Naive thymus-derived CD4-positive, alpha-beta T cell (primary cell): ENCODE data around the gene SCP2. TPM values are rescaled to one million over a fixed set of nuclear protein-coding genes. Genes with fewer than 3 reads are reported as not detected.

Experiments
- ATAC-seq: fragments of 150-1000 bp; cut with Tn5 transposase; 2 replicates; pipeline ENCODE4 v1.10.0; 2021; ENCODE audit warnings: mild to moderate bottlenecking, moderate library complexity
- CTCF ChIA-PET: fragments of 350-600 bp; sonication (Branson Sonifier 250); formaldehyde crosslinking; loops from one replicate; lab custom pipeline; 2021; ENCODE audit warnings: antibody characterized with exemption; lab: Charles Lee
- POLR2A ChIA-PET: fragments of 350-600 bp; sonication (Branson Sonifier 250); formaldehyde crosslinking; loops from one replicate; lab custom pipeline; 2021; ENCODE audit warnings: antibody characterized with exemption, inconsistent platforms; lab: Charles Lee
- DNase-seq, 9 donors: peaks; one replicate each; pipeline versions ENCODE4 v3.0.0 to v3.0.0-alpha.2; 2020 to 2022; ENCODE audit warnings: mixed read lengths in 1 of 9
- H3K27ac ChIP-seq: one replicate; pipeline ENCODE4 v1.7.0; 2013; ENCODE audit warnings: mild to moderate bottlenecking, low read depth, low read length, moderate library complexity
- H3K27me3 ChIP-seq, 2 donors: one replicate each; pipeline ENCODE4 v1.7.0; 2013; ENCODE audit warnings: low read length in 2 of 2, mild to moderate bottlenecking in 2 of 2, moderate library complexity in 2 of 2; ENCODE audit not compliant: control insufficient read depth in 2 of 2, insufficient read depth in 2 of 2
- H3K36me3 ChIP-seq, 3 experiments: 1 replicate in 2 of 3; 2 replicates in 1 of 3; pipeline ENCODE4 v1.7.0; 2013; ENCODE audit warnings: low read length in 3 of 3, mild to moderate bottlenecking in 3 of 3, moderate library complexity in 1 of 3; ENCODE audit not compliant: insufficient read depth in 3 of 3, control insufficient read depth in 2 of 3
- H3K4me1 ChIP-seq, 2 donors: one replicate each; pipeline ENCODE4 v1.7.0; 2013; ENCODE audit warnings: low read length in 2 of 2, mild to moderate bottlenecking in 2 of 2, moderate library complexity in 1 of 2; ENCODE audit not compliant: control insufficient read depth in 2 of 2, insufficient read depth in 2 of 2
- H3K4me3 ChIP-seq: 2 replicates; pipeline ENCODE4 v1.7.0; 2013; ENCODE audit warnings: mild to moderate bottlenecking, low read length
- H3K9me3 ChIP-seq, 3 experiments: 1 replicate in 2 of 3; 2 replicates in 1 of 3; pipeline ENCODE4 v1.7.0; 2013; ENCODE audit warnings: low read length in 3 of 3; ENCODE audit not compliant: control insufficient read depth in 2 of 3
- H3K27ac Mint-ChIP-seq, 9 donors: one replicate each; pipeline ENCODE4 v1.8.0; 2020 to 2022; ENCODE audit warnings: mixed read lengths in 9 of 9, mild to moderate bottlenecking in 8 of 9, moderate library complexity in 5 of 9, inconsistent platforms in 2 of 9
- H3K27me3 Mint-ChIP-seq, 5 donors: one replicate each; pipeline ENCODE4 v1.8.0; 2021 to 2022; ENCODE audit warnings: mixed read lengths in 5 of 5, mild to moderate bottlenecking in 1 of 5
- H3K36me3 Mint-ChIP-seq, 5 donors: one replicate each; pipeline ENCODE4 v1.8.0; 2020 to 2022; ENCODE audit warnings: mixed read lengths in 5 of 5, mild to moderate bottlenecking in 3 of 5, inconsistent platforms in 1 of 5
- H3K4me1 Mint-ChIP-seq, 7 donors: one replicate each; pipeline ENCODE4 v1.8.0; 2020 to 2022; ENCODE audit warnings: mixed read lengths in 7 of 7, mild to moderate bottlenecking in 3 of 7, inconsistent platforms in 1 of 7
- H3K4me3 Mint-ChIP-seq, 10 donors: one replicate each; pipeline ENCODE4 v1.8.0; 2020 to 2022; ENCODE audit warnings: mild to moderate bottlenecking in 10 of 10, mixed read lengths in 10 of 10, moderate library complexity in 6 of 10, inconsistent platforms in 2 of 10
- H3K9me3 Mint-ChIP-seq, 11 donors: one replicate each; pipeline ENCODE4 v1.8.0; 2020 to 2022; ENCODE audit warnings: mixed read lengths in 11 of 11, mild to moderate bottlenecking in 4 of 11, inconsistent platforms in 1 of 11, moderate library complexity in 1 of 11
- intact Hi-C, 2 donors: fragments of 100-400 bp; cut with micrococcal nuclease; formaldehyde crosslinking; loops; one replicate each; pipeline ENCODE4 v1.15.1; 2023
- polyA plus RNA-seq, 2 donors: library from polyadenylated mRNA; unstranded; fragments of 300-500 nt; fragmentation: Illumina TruSeq; gene quantifications; one replicate each; pipeline ENCODE4 v1.2.3, GENCODE V29; 2021
- total RNA-seq, 6 experiments: library from RNA in 5 of 6; stranded (reverse) in 5 of 6; gene quantifications; 1 replicate in 5 of 6; 2 replicates in 1 of 6; pipeline ENCODE4 v1.2.3 and lab custom pipeline; 2021 to 2026

The SCP2 gene, protein sequence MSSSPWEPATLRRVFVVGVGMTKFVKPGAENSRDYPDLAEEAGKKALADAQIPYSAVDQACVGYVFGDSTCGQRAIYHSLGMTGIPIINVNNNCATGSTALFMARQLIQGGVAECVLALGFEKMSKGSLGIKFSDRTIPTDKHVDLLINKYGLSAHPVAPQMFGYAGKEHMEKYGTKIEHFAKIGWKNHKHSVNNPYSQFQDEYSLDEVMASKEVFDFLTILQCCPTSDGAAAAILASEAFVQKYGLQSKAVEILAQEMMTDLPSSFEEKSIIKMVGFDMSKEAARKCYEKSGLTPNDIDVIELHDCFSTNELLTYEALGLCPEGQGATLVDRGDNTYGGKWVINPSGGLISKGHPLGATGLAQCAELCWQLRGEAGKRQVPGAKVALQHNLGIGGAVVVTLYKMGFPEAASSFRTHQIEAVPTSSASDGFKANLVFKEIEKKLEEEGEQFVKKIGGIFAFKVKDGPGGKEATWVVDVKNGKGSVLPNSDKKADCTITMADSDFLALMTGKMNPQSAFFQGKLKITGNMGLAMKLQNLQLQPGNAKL
- total RNA-seq (10 to 100 TPM; 39.4 to 88.7 (median 48.3) TPM), polyA plus RNA-seq (100 to 1,000 TPM; 105 to 163 TPM), total RNA-seq (lab: John Stamatoyannopoulos, UW) (34.5 reads per million, percentile 63 among the genes with 10 or more reads in this experiment)

DNA sequence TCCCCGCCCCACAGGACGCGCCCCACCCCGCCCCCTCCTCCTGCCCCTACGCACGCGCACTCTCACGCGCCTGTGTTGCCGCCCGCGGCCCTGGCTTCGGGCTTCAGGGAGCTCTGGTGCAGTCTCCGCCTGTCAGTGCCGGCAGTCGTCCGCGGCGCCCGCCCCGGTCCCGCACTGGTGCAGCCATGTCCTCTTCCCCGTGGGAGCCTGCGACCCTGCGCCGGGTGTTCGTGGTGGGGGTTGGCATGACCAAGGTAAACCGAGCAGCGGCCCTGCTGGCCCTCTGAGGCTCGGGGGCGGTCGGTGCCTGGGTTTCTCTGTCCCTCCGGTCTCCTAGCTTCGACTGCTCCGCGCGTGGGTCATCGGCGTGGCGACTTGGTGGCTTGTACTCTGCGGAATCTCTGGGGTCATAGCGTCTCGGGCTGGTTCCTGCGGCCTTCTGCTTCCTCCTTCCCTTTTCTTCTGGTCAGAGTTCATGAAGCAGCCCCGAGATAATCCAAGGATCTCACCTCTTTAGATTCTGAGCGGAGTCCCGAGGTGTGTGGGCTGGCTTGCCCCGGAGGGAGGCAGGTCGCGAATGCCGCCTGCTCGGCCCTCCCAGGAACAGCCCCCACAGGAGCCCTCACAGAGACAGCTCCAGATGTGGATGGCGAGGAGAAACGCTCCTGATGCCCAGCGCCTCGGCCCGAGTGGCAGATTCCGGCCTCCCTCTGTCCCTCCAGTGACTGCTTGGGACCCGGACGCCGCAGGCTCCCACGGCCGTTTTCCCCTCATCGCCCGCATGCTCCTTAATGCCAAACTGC lies at the start of gene SCP2:
Gene SCP2, plus strand, starts transcription at position 65 of the 803 bp plus-strand sequence. Its CDS starts 121 bp downstream, at position 186.
- Mint-ChIP-seq H3K9me3 (no peaks in the 10 kb centered on the region), H3K27me3 (peaks cover 0 to 6% (median 0%) of the 10 kb centered on the region in 5 donors), H3K4me1 (peaks cover 16 to 41% (median 27%) of the 10 kb centered on the region in 7 donors), H3K27ac (peak within 1 kb of the TSS; percentile 33 to 93 (median 75)), H3K4me3 (peak within 1 kb of the TSS; percentile 82 to 96 (median 88)), H3K36me3 (peaks cover 0 to 12% (median 0%) of the 10 kb centered on the region in 5 donors)
- intact Hi-C loops = loop anchor here (1.0 to 10.0 kb wide), 8 partner anchors 85 to 873 kb away; partner anchors contain the start of genes CC2D1B (in 2 of the 2), BTF3L4 (in 1 of the 2), ORC1 (in 1 of the 2) and PRPF38A (in 1 of the 2)
- peaks cover 4 to 7% of the 10 kb centered on the region in 2 donors for H3K4me1 ChIP-seq
- no peaks in the 10 kb centered on the region for H3K27me3 ChIP-seq
- ATAC-seq = peak; percentile 96
- DNase-seq = peak; percentile 64 to 83 (median 75)
- ChIA-PET CTCF (no interaction called here), POLR2A (no interaction called here)
- peak within 1 kb of the TSS; percentile 77 for H3K27ac ChIP-seq
- peak within 1 kb of the TSS; percentile 87 for H3K4me3 ChIP-seq
- H3K36me3 ChIP-seq = peaks cover 0 to 5% (median 0%) of the 10 kb centered on the region in 3 experiments
- H3K9me3 ChIP-seq = no peaks in the 10 kb centered on the region

DNA sequence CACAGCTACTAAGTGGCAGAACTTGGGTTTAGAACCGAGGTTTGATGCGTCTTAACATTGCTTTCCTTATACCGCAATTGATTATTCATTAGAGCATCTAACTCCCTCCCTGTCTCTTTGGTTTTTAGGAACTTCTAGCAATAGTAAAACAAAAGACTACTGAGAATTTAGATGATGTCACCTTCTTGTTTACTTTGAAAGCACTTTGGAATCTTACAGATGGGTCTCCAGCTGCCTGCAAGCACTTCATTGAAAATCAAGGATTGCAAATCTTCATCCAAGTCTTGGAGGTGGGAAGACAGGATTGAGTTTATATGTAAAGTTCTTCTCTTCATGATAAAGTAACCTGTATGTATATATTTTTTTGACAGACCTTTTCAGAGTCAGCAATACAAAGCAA lies 49.5 kb upstream of the SCP2 start:
- H3K27me3 ChIP-seq = no peaks in the 10 kb centered on the region
- H3K27ac Mint-ChIP-seq = no peak overlapping the region
- DNase-seq = no peak
- intact Hi-C loops = no loop called here
- peaks cover 0 to 3% (median 0%) of the 10 kb centered on the region in 5 donors for H3K27me3 Mint-ChIP-seq
- no peak for ATAC-seq
- ChIA-PET CTCF (no interaction called here), POLR2A (no interaction called here)
- no peak overlapping the region for H3K27ac ChIP-seq
- peaks cover 0 to 5% (median 0%) of the 10 kb centered on the region in 11 donors for H3K9me3 Mint-ChIP-seq
- H3K9me3 ChIP-seq = no peaks in the 10 kb centered on the region
- H3K36me3 ChIP-seq = no peaks in the 10 kb centered on the region
- H3K4me3 Mint-ChIP-seq = no peak overlapping the region
- no peaks in the 10 kb centered on the region for H3K4me1 Mint-ChIP-seq
- H3K4me1 ChIP-seq = no peaks in the 10 kb centered on the region
- no peak overlapping the region for H3K4me3 ChIP-seq
- H3K36me3 Mint-ChIP-seq = no peaks in the 10 kb centered on the region

DNA sequence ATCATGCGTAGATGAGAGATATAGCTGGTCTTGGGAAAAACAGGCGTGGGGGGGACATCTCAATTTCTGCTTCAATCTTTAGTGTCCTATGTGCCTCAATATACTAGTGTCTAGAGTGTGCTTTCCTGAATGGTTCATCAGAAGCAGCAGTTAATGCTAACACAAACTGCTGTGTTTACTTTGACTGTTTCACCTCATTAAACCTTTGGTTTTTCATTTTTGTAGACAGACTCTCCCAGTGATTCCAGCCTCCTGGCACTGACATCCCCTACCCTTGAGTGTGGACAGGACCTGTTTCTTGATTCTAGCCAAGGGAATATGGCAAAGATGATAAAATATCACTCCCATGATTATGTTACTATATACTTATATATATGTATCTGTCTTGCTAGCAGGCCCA lies 46.9 kb upstream of the SCP2 start:
- H3K4me1 ChIP-seq = no peaks in the 10 kb centered on the region
- H3K36me3 Mint-ChIP-seq = peaks cover 0 to 3% (median 0%) of the 10 kb centered on the region in 5 donors
- H3K4me3 Mint-ChIP-seq = no peak overlapping the region
- H3K36me3 ChIP-seq = no peaks in the 10 kb centered on the region
- no peak for ATAC-seq
- ChIA-PET CTCF (no interaction called here), POLR2A (no interaction called here)
- no peaks in the 10 kb centered on the region for H3K9me3 ChIP-seq
- DNase-seq = no peak
- H3K27ac ChIP-seq = no peak overlapping the region
- H3K9me3 Mint-ChIP-seq = peaks cover 0 to 9% (median 2%) of the 10 kb centered on the region in 11 donors
- intact Hi-C loops = no loop called here
- H3K4me3 ChIP-seq = no peak overlapping the region
- no peaks in the 10 kb centered on the region for H3K27me3 ChIP-seq
- H3K27me3 Mint-ChIP-seq = no peaks in the 10 kb centered on the region
- H3K4me1 Mint-ChIP-seq = no peaks in the 10 kb centered on the region
- H3K27ac Mint-ChIP-seq = no peak overlapping the region

DNA sequence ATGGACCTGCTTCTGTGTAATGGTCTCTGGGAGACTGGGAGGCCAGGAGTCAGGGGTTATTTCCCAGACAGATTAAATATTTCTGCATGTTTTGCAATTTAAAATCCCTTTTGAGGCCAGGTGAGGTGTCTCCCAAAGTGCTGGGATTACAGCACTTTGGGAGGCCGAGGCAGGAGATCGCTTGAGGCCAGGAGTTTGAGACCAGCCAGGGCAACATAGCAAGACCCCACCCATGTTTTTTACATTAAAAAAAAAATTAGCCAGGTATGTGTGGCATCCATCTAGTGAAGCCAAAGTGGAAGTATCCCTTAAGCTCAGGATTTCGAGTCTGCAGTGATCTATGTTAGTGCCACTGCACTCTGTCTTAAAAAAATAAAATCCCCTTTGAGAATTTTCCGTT lies 39.6 kb upstream of the SCP2 start:
- H3K4me1 Mint-ChIP-seq = no peaks in the 10 kb centered on the region
- no peak overlapping the region for H3K4me3 Mint-ChIP-seq
- H3K27me3 ChIP-seq = no peaks in the 10 kb centered on the region
- no peaks in the 10 kb centered on the region for H3K9me3 ChIP-seq
- no peak overlapping the region for H3K27ac ChIP-seq
- H3K27me3 Mint-ChIP-seq = peaks cover 0 to 3% (median 0%) of the 10 kb centered on the region in 5 donors
- DNase-seq (no peak), ATAC-seq (no peak)
- H3K9me3 Mint-ChIP-seq = peaks cover 0 to 6% (median 2%) of the 10 kb centered on the region in 11 donors
- POLR2A ChIA-PET = no interaction called here
- no peak overlapping the region for H3K4me3 ChIP-seq
- intact Hi-C loops = no loop called here
- no peak overlapping the region for H3K27ac Mint-ChIP-seq
- no peaks in the 10 kb centered on the region for H3K4me1 ChIP-seq
- CTCF ChIA-PET = interaction anchor here (0.6 kb wide), 1 partner anchor 883 kb away, joined by 3 read pairs; no protein-coding TSS in a partner anchor
- peaks cover 0 to 3% (median 0%) of the 10 kb centered on the region in 5 donors for H3K36me3 Mint-ChIP-seq
- no peaks in the 10 kb centered on the region for H3K36me3 ChIP-seq

DNA sequence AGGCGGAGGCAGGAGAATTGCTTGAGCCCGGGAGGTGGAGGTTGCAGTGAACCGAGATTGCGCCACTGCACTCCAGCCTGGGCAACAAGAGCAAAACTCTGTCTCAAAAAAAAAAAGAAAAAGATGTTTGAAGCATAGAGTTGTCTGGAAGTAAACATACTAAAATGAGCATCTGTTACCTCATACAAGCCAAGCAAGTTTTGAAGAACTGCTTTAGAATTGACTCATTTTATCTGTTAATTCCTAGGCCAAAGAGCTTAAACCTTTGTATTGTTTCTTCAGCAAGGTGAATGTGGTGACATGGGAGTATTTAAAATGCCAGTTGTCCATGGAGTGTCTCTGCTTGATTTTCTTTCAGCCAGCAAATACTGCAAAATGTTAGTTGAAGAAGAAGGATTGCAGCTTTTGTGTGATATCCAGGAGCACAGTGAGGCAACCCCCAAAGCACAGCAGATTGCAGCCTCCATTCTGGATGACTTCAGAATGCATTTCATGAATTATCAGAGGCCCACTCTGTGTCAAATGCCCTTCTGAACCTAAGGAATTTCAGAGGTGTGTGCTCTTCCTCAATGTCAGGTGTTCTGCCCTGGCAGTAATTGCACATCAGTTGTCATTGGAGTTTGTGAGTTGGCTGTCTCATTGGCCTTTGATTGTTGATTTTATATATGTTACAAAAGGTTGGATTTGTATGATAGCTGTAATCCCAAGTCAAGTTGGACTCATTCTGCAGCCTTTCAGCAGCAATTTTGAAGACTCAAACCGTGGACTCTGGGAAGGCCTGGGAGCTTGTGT lies 34.5 kb upstream of the SCP2 start:
- intact Hi-C loops = no loop called here
- ChIA-PET CTCF (no interaction called here), POLR2A (no interaction called here)
- Mint-ChIP-seq H3K9me3 (no peaks in the 10 kb centered on the region), H3K36me3 (peaks cover 0 to 30% (median 3%) of the 10 kb centered on the region in 5 donors), H3K4me1 (no peaks in the 10 kb centered on the region), H3K27ac (no peak overlapping the region), H3K27me3 (no peaks in the 10 kb centered on the region), H3K4me3 (no peak overlapping the region)
- Histone ChIP-seq H3K27ac (no peak overlapping the region), H3K36me3 (peaks cover 0 to 13% (median 0%) of the 10 kb centered on the region in 3 experiments), H3K9me3 (no peaks in the 10 kb centered on the region), H3K4me1 (no peaks in the 10 kb centered on the region), H3K27me3 (no peaks in the 10 kb centered on the region), H3K4me3 (no peak overlapping the region)
- no peak for DNase-seq
- no peak for ATAC-seq

DNA sequence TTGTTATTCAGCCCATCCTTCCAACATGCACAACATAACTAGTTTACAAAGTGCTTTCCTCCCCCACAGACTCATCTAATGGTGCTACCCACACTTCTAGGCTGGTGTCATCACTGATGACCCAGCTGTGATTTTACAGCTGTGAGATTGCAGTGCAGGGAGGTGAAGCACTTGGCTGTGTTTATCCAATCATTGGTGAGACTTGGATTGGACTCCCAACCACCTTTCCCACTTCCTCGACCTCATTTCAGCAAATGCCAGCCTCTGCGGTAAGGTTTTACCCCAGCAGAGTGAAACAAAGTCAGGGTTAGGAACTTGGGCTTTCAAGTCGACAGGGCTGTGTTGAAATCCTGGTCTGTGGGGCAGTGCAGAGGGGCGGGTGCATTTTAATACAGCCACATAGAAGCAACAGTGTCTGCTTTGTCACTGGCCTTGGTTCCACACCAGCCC lies 27.6 kb upstream of the SCP2 start:
- Histone ChIP-seq H3K36me3 (peaks cover 0 to 26% (median 0%) of the 10 kb centered on the region in 3 experiments), H3K4me1 (no peaks in the 10 kb centered on the region), H3K9me3 (no peaks in the 10 kb centered on the region), H3K27me3 (no peaks in the 10 kb centered on the region), H3K27ac (no peak overlapping the region), H3K4me3 (no peak overlapping the region)
- ChIA-PET POLR2A (no interaction called here), CTCF (no interaction called here)
- Mint-ChIP-seq H3K4me3 (no peak overlapping the region), H3K27me3 (no peaks in the 10 kb centered on the region), H3K36me3 (peaks cover 0 to 26% (median 3%) of the 10 kb centered on the region in 5 donors), H3K9me3 (no peaks in the 10 kb centered on the region), H3K27ac (no peak overlapping the region), H3K4me1 (no peaks in the 10 kb centered on the region)
- DNase-seq = no peak
- no peak for ATAC-seq
- intact Hi-C loops = no loop called here
